Subcutaneous adipose tissue (tissue), 4 donors: ENCODE results near the gene TAX1BP3. TPM values are rescaled to one million over a fixed set of nuclear protein-coding genes. Genes with fewer than 3 reads are reported as not detected.

Experiments
- CTCF ChIP-seq: fragments of 450-650 bp; IDR thresholded peaks from one replicate; pipeline ENCODE4 v1.5.1; 2016; ENCODE audit warnings: low read depth, mild to moderate bottlenecking, control low read depth, antibody characterized with exemption, moderate library complexity
- total RNA-seq, 4 donors: library from RNA; depleted of rRNA; stranded (reverse); fragments of >200 nt; gene quantifications; one replicate each; pipeline ENCODE4 v1.1.0, GENCODE V29; 2016

TAX1BP3 gene
- total RNA-seq, 4 donors from 2014 or later: 62.2 to 90.1 (median 76.9) TPM

- TF ChIP-seq CTCF: no peak
These were observed 40.6 kb downstream of the TAX1BP3 start for GRCh38 chr17:3627769-3628167.

GRCh38 chr17:3626831-3627768, 41.3 kb downstream of the TAX1BP3 start:
- TF ChIP-seq CTCF: no peak

- TF ChIP-seq CTCF: no peak
These were observed 45.3 kb downstream of the TAX1BP3 start for GRCh38 chr17:3622977-3623594.

- TF ChIP-seq CTCF: no peak
These were observed 47.1 kb downstream of the TAX1BP3 start for GRCh38 chr17:3621146-3621720.

GRCh38 chr17:3615160-3615870, 53.1 kb downstream of the TAX1BP3 start:
- TF ChIP-seq CTCF: no peak

- TF ChIP-seq CTCF: no peak
These were observed 55.3 kb downstream of the TAX1BP3 start for GRCh38 chr17:3613124-3613523.

Other genes starting within 250 kb of the TAX1BP3 start
- gene OR1E2, start 234.7 kb downstream of the TAX1BP3 start, total RNA-seq: not detected
- 1 to 10 TPM in 2 of 4 donors, under 1 TPM in 2; 0.51 to 2.6 (median 0.96) TPM for gene SPATA22, start 196.8 kb downstream of the TAX1BP3 start, total RNA-seq
- gene ASPA, start 192.6 kb downstream of the TAX1BP3 start, total RNA-seq: 1 to 10 TPM; 3.4 to 6.6 (median 5.6) TPM
- 1 to 10 TPM in 3 of 4 donors, under 1 TPM in 1; 0.16 to 2.8 (median 1.3) TPM for gene TRPV3, start 110.8 kb downstream of the TAX1BP3 start, total RNA-seq
- 1 to 10 TPM; 4.2 to 6.8 (median 5.1) TPM for gene TRPV1, start 59.2 kb downstream of the TAX1BP3 start, total RNA-seq
- 10 to 100 TPM in 3 of 4 donors, 1 to 10 TPM in 1; 7.3 to 16.8 (median 10.8) TPM for gene SHPK, start 32.3 kb downstream of the TAX1BP3 start, total RNA-seq
- 10 to 100 TPM; 16.8 to 28.2 (median 23.6) TPM for gene CTNS, start 31.8 kb downstream of the TAX1BP3 start, total RNA-seq
- gene EMC6, start 234 bp upstream of the TAX1BP3 start, total RNA-seq: 10 to 100 TPM; 14.5 to 17.2 (median 15.3) TPM
- under 1 TPM in 1 of 4 donors, not detected in 3; 0.68 TPM for gene P2RX5, start 27.6 kb upstream of the TAX1BP3 start, total RNA-seq
- gene HASPIN, start 55.3 kb upstream of the TAX1BP3 start, total RNA-seq: under 1 TPM in 3 of 4 donors, not detected in 1; 0.33 to 0.44 (median 0.34) TPM
- gene ITGAE, start 132.6 kb upstream of the TAX1BP3 start, total RNA-seq: 10 to 100 TPM; 19.8 to 48.3 (median 30.8) TPM
- gene NCBP3, start 177.7 kb upstream of the TAX1BP3 start, total RNA-seq: 10 to 100 TPM; 21.6 to 26.4 (median 23.6) TPM
- gene CAMKK1, start 224.5 kb upstream of the TAX1BP3 start, total RNA-seq: 1 to 10 TPM; 3.2 to 6.6 (median 3.8) TPM
- gene P2RX1, start 247.9 kb upstream of the TAX1BP3 start, total RNA-seq: 1 to 10 TPM in 3 of 4 donors, under 1 TPM in 1; 0.94 to 9.3 (median 1.8) TPM